ENCODE results near the gene MME. TPM values are rescaled to one million over a fixed set of nuclear protein-coding genes. Genes with fewer than 3 reads are reported as not detected.

The MME gene
- total and polyA plus RNA-seq, 4 donors, result 4.1 to 20.7 (median 9.5) TPM

GRCh38 chr3:155227141-155227540 lies 147.0 kb downstream of the MME start:
- Histone ChIP-seq H3K4me1 (ENCODE audit: control insufficient read depth in 4 of 4, insufficient read depth in 4 of 4, low read length in 3 of 4) (no peaks in the 10 kb centered on the region), H3K27me3 (ENCODE audit: control insufficient read depth in 4 of 4, insufficient read depth in 4 of 4, low read length in 3 of 4) (no peaks in the 10 kb centered on the region), H3K9ac (ENCODE audit: low read depth in 1 of 2, low read length in 2 of 2) (no peak overlapping the region), H3K27ac (ENCODE audit: low read depth in 1 of 2, low read length in 2 of 2) (no peak overlapping the region), H3K9me3 (ENCODE audit: control insufficient read depth in 4 of 4, low read length in 3 of 4) (no peaks in the 10 kb centered on the region), H3K36me3 (ENCODE audit: control insufficient read depth in 4 of 4, insufficient read depth in 3 of 4, low read depth in 1 of 4, low read length in 3 of 4) (no peaks in the 10 kb centered on the region), H3K4me3 (ENCODE audit: low read depth in 1 of 3, low read length in 3 of 3) (no peak overlapping the region)
- TF ChIP-seq JUND (IDR thresholded peaks at IDR 0.05) (no peak), RXRA (IDR thresholded peaks at IDR 0.05) (no peak)
- 80% methylated on average over 3 of the region's 3 CpGs for WGBS
- no peak for DNase-seq (ENCODE audit: low spot score)

- DNase-seq (ENCODE audit: low spot score), result no peak
- WGBS, result 95% methylated on average over 1 of the region's 1 CpG
- no peak overlapping the region for H3K9ac ChIP-seq (ENCODE audit: low read depth in 1 of 2, low read length in 2 of 2)
Observed at GRCh38 chr3:155228676-155229075, 148.6 kb downstream of the MME start.

GRCh38 chr3:155229086-155229485 lies 149.0 kb downstream of the MME start:
- no peak for DNase-seq (ENCODE audit: low spot score)
- Histone ChIP-seq H3K36me3 (ENCODE audit: control insufficient read depth in 4 of 4, insufficient read depth in 3 of 4, low read depth in 1 of 4, low read length in 3 of 4) (no peaks in the 10 kb centered on the region), H3K27me3 (ENCODE audit: control insufficient read depth in 4 of 4, insufficient read depth in 4 of 4, low read length in 3 of 4) (no peaks in the 10 kb centered on the region), H3K9me3 (ENCODE audit: control insufficient read depth in 4 of 4, low read length in 3 of 4) (no peaks in the 10 kb centered on the region), H3K4me1 (ENCODE audit: control insufficient read depth in 4 of 4, insufficient read depth in 4 of 4, low read length in 3 of 4) (peaks cover 0 to 12% (median 4%) of the 10 kb centered on the region in 4 donors), H3K4me3 (ENCODE audit: low read depth in 1 of 3, low read length in 3 of 3) (no peak overlapping the region), H3K9ac (ENCODE audit: low read depth in 1 of 2, low read length in 2 of 2) (no peak overlapping the region), H3K27ac (ENCODE audit: low read depth in 1 of 2, low read length in 2 of 2) (no peak overlapping the region)
- WGBS, result 81% methylated on average over 1 of the region's 1 CpG
- TF ChIP-seq YY1 (IDR thresholded peaks at IDR 0.05), result no peak
- TF ChIP-seq ATF3 (IDR thresholded peaks at IDR 0.05), result no peak

More at GRCh38 chr3:155228676-155229075, 148.6 kb downstream of the MME start:
- Histone ChIP-seq H3K27ac (ENCODE audit: low read depth in 1 of 2, low read length in 2 of 2) (no peak overlapping the region), H3K36me3 (ENCODE audit: control insufficient read depth in 4 of 4, insufficient read depth in 3 of 4, low read depth in 1 of 4, low read length in 3 of 4) (no peaks in the 10 kb centered on the region), H3K4me3 (ENCODE audit: low read depth in 1 of 3, low read length in 3 of 3) (no peak overlapping the region), H3K4me1 (ENCODE audit: control insufficient read depth in 4 of 4, insufficient read depth in 4 of 4, low read length in 3 of 4) (peaks cover 0 to 12% (median 4%) of the 10 kb centered on the region in 4 donors), H3K27me3 (ENCODE audit: control insufficient read depth in 4 of 4, insufficient read depth in 4 of 4, low read length in 3 of 4) (no peaks in the 10 kb centered on the region), H3K9me3 (ENCODE audit: control insufficient read depth in 4 of 4, low read length in 3 of 4) (no peaks in the 10 kb centered on the region)
- no peak for TF ChIP-seq HNF4G (IDR thresholded peaks at IDR 0.05)
- TF ChIP-seq RXRA (IDR thresholded peaks at IDR 0.05), result no peak
- no peak for TF ChIP-seq JUND (IDR thresholded peaks at IDR 0.05)
- TF ChIP-seq CTCF (IDR thresholded peaks at IDR 0.05; ENCODE audit: low read depth, low read length, missing input control), result no peak
- TF ChIP-seq FOXA2 (IDR thresholded peaks at IDR 0.05), result no peak
- no peak for TF ChIP-seq ATF3 (IDR thresholded peaks at IDR 0.05)
- TF ChIP-seq RAD21 (IDR thresholded peaks at IDR 0.05), result no peak
- no peak for TF ChIP-seq EGR1 (IDR thresholded peaks at IDR 0.05; ENCODE audit: low read depth in 2 of 2)
- no peak for TF ChIP-seq NR2F2 (IDR thresholded peaks at IDR 0.05)
- no peak for TF ChIP-seq SP1 (IDR thresholded peaks at IDR 0.05)
- no peak for TF ChIP-seq TAF1 (conservative IDR thresholded peaks at IDR 0.05)
- TF ChIP-seq, protein P1, sequence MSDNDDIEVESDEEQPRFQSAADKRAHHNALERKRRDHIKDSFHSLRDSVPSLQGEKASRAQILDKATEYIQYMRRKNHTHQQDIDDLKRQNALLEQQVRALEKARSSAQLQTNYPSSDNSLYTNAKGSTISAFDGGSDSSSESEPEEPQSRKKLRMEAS (IDR thresholded peaks at IDR 0.05), result no peak
- TF ChIP-seq GABPA (IDR thresholded peaks at IDR 0.05 in 1 of 2, conservative IDR thresholded peaks at IDR 0.05 in 1 of 2), result no peak

Measured in liver (tissue), 9 donors.